Measurements from ENCODE around the gene CENPV.

GRCh38 chr17:16352667-16353316 lies 477 bp downstream of the CENPV start:
- TF ChIP-seq GATA3 (IDR thresholded peaks at IDR 0.05; ENCODE audit: low read depth, low read length) (no peak), GATA2 (IDR thresholded peaks at IDR 0.05; ENCODE audit: low read depth, low read length) (no peak)

All from SH-SY5Y (cell line).